Measurements from ENCODE around the gene HS3ST3A1.

HS3ST3A1 gene

DNA sequence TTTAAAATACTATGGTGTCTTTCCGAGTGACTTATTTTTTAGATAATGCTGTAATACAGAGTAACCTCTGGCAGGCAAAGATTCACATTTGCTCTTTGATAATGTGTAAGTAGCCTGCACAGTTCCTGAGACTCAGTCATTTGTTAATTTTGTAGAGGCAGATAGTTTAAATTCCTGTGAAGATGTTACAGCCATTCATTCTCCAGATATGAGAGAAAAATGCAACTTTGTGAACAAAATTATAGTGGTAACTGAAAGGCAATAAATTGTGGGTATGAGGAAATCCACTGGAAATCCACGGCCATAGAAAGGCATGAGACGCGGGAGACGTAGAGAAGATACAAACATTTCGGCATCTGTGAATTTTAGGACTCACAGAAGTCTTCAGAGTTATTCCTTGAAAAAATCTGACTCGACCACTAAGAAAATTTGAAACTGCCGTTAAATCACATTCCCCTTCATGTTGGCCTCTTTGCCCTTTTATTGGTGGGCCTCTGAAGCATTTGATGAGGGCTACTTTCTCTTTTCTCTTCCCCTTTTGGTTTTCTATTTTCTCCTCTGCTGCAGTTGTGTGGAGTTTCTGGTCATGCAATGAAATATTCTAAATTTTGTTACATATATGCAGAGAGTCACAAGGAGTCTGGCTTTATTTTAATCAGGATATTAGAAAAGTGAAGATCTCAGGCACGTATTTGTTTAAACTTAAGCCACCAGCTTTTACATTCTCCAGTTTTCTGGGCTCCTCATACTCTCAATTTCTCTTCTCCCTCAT, 18.8 kb downstream of the HS3ST3A1 start:
- Histone ChIP-seq H3K9me2 (replicated peaks; ENCODE audit: control insufficient read depth, low read length) (no peaks in the 10 kb centered on the region), H3K4me1 (ENCODE audit: control insufficient read depth, low read length) (no peaks in the 10 kb centered on the region), H4K20me1 (ENCODE audit: control insufficient read depth, insufficient read depth, low read depth, low read length) (no peaks in the 10 kb centered on the region), H3K27me3 (ENCODE audit: control insufficient read depth, low read length) (no peaks in the 10 kb centered on the region), H3K36me3 (ENCODE audit: control insufficient read depth, low read length) (no peaks in the 10 kb centered on the region), H3K4me3 (ENCODE audit: low read length) (no peak overlapping the region), H3K27ac (ENCODE audit: low read depth, low read length) (no peak overlapping the region), H3K4me2 (ENCODE audit: low read length) (no peak overlapping the region), H3K9me3 (ENCODE audit: control insufficient read depth, insufficient read depth, low read length) (no peaks in the 10 kb centered on the region), H3F3A (ENCODE audit: control insufficient read depth, insufficient read depth) (no peaks in the 10 kb centered on the region), H3K79me2 (ENCODE audit: control insufficient read depth, low read length) (no peaks in the 10 kb centered on the region)
- TF ChIP-seq, protein P1, sequence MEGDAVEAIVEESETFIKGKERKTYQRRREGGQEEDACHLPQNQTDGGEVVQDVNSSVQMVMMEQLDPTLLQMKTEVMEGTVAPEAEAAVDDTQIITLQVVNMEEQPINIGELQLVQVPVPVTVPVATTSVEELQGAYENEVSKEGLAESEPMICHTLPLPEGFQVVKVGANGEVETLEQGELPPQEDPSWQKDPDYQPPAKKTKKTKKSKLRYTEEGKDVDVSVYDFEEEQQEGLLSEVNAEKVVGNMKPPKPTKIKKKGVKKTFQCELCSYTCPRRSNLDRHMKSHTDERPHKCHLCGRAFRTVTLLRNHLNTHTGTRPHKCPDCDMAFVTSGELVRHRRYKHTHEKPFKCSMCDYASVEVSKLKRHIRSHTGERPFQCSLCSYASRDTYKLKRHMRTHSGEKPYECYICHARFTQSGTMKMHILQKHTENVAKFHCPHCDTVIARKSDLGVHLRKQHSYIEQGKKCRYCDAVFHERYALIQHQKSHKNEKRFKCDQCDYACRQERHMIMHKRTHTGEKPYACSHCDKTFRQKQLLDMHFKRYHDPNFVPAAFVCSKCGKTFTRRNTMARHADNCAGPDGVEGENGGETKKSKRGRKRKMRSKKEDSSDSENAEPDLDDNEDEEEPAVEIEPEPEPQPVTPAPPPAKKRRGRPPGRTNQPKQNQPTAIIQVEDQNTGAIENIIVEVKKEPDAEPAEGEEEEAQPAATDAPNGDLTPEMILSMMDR (IDR thresholded peaks at IDR 0.05; ENCODE audit: low read depth, low read length, poor library complexity, severe bottlenecking), result no peak
- no peak for TF ChIP-seq EZH2phosphoT487 (IDR thresholded peaks at IDR 0.05; ENCODE audit: borderline replicate concordance, low read length)

DNA sequence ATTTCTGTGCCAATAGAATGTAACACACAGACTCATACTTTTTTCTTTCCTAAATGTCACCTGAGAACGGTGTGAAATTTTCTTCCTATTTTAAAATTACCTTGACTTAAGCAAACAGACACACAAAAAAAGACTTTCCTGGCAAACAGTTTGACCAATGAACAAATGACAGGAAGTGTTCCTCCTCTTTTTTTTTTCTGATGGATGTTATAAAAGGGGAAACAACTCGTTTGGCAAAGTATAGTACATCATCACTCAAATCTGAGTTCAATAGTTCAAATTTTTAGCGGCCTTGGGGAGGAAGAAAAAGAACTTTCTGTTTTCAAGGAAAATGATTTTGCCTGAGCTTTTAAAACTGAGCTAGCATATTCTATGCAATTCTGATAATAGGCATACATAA, 19.8 kb downstream of the HS3ST3A1 start:
- Histone ChIP-seq H3K9me3 (ENCODE audit: control insufficient read depth, insufficient read depth, low read length) (no peaks in the 10 kb centered on the region), H3K4me3 (ENCODE audit: low read length) (no peak overlapping the region), H3K36me3 (ENCODE audit: control insufficient read depth, low read length) (no peaks in the 10 kb centered on the region), H4K20me1 (ENCODE audit: control insufficient read depth, insufficient read depth, low read depth, low read length) (no peaks in the 10 kb centered on the region), H3K27ac (ENCODE audit: low read depth, low read length) (no peak overlapping the region), H3K27me3 (ENCODE audit: control insufficient read depth, low read length) (no peaks in the 10 kb centered on the region), H3K4me2 (ENCODE audit: low read length) (no peak overlapping the region), H3K9me2 (replicated peaks; ENCODE audit: control insufficient read depth, low read length) (no peaks in the 10 kb centered on the region), H3K4me1 (ENCODE audit: control insufficient read depth, low read length) (no peaks in the 10 kb centered on the region), H3K79me2 (ENCODE audit: control insufficient read depth, low read length) (no peaks in the 10 kb centered on the region), H3F3A (ENCODE audit: control insufficient read depth, insufficient read depth) (no peaks in the 10 kb centered on the region)
- no peak for TF ChIP-seq EZH2phosphoT487 (IDR thresholded peaks at IDR 0.05; ENCODE audit: borderline replicate concordance, low read length)
- TF ChIP-seq, protein P1 (IDR thresholded peaks at IDR 0.05; ENCODE audit: low read depth, low read length, poor library complexity, severe bottlenecking), result no peak

DNA sequence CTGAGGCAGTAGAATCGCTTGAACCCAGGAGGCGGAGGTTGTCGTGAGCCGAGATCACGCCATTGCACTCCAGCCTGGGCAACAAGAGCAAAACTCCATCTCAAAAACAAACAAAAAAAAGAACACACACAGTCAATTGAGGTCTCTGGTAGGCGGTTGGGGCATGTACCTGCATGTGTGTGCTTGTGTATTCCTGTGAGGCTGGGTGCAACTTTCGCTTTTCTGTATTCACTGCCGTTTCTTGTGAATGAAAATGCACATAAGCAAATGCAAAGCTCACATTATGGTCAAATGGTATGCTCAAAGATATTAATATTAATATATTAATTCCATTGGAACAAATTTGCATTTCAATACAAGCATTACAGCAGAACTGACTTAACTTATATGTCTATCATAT, 20.9 kb downstream of the HS3ST3A1 start:
- Histone ChIP-seq H3F3A (ENCODE audit: control insufficient read depth, insufficient read depth) (no peaks in the 10 kb centered on the region), H3K4me2 (ENCODE audit: low read length) (no peak overlapping the region), H3K9me2 (replicated peaks; ENCODE audit: control insufficient read depth, low read length) (no peaks in the 10 kb centered on the region), H3K36me3 (ENCODE audit: control insufficient read depth, low read length) (no peaks in the 10 kb centered on the region), H4K20me1 (ENCODE audit: control insufficient read depth, insufficient read depth, low read depth, low read length) (no peaks in the 10 kb centered on the region), H3K79me2 (ENCODE audit: control insufficient read depth, low read length) (no peaks in the 10 kb centered on the region), H3K27ac (ENCODE audit: low read depth, low read length) (no peak overlapping the region), H3K27me3 (ENCODE audit: control insufficient read depth, low read length) (no peaks in the 10 kb centered on the region), H3K4me3 (ENCODE audit: low read length) (no peak overlapping the region), H3K4me1 (ENCODE audit: control insufficient read depth, low read length) (no peaks in the 10 kb centered on the region), H3K9me3 (ENCODE audit: control insufficient read depth, insufficient read depth, low read length) (no peaks in the 10 kb centered on the region)
- TF ChIP-seq, protein P1 (IDR thresholded peaks at IDR 0.05; ENCODE audit: low read depth, low read length, poor library complexity, severe bottlenecking), result no peak
- no peak for TF ChIP-seq EZH2phosphoT487 (IDR thresholded peaks at IDR 0.05; ENCODE audit: borderline replicate concordance, low read length)

All from DOHH2 (cell line).